ENCODE measurements around the gene XIRP2. TPM values are rescaled to one million over a fixed set of nuclear protein-coding genes. Genes with fewer than 3 reads are reported as not detected.

XIRP2 gene, protein sequence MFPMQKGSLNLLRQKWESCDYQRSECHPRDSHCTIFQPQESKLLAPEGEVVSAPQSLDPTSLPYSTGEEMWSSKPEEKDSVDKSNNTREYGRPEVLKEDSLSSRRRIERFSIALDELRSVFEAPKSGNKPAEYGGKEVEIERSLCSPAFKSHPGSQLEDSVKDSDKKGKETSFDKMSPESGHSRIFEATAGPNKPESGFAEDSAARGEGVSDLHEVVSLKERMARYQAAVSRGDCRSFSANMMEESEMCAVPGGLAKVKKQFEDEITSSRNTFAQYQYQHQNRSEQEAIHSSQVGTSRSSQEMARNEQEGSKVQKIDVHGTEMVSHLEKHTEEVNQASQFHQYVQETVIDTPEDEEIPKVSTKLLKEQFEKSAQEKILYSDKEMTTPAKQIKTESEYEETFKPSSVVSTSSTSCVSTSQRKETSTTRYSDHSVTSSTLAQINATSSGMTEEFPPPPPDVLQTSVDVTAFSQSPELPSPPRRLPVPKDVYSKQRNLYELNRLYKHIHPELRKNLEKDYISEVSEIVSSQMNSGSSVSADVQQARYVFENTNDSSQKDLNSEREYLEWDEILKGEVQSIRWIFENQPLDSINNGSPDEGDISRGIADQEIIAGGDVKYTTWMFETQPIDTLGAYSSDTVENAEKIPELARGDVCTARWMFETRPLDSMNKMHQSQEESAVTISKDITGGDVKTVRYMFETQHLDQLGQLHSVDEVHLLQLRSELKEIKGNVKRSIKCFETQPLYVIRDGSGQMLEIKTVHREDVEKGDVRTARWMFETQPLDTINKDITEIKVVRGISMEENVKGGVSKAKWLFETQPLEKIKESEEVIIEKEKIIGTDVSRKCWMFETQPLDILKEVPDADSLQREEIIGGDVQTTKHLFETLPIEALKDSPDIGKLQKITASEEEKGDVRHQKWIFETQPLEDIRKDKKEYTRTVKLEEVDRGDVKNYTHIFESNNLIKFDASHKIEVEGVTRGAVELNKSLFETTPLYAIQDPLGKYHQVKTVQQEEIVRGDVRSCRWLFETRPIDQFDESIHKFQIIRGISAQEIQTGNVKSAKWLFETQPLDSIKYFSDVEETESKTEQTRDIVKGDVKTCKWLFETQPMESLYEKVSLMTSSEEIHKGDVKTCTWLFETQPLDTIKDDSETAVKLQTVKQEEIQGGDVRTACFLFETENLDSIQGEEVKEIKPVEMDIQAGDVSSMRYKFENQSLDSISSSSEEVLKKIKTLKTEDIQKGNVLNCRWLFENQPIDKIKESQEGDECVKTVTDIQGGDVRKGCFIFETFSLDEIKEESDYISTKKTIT (N-terminal part only)
- 7.5 TPM for total RNA-seq

DNA sequence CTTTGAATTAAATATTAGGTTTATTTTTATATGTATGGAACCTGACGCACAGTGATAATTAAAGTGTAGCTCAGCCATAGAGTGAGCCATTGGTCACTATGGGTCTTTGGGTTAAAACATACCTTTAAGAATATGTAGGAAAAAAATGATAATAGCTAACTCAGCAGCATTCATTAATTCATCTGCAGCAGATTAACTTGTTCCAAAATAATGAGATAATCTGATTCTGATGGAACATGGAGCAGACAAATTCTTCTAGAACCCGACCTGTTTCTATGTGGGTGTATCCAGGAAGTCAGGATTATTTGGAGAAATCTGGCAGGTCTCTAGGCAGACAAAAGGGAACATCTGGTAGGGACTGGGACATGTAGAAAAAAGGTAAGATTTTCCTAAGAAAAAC is at the start of gene XIRP2:
XIRP2 (plus strand) TSS at position 301 of the 400 bp plus-strand sequence. CDS start 15,003 bp downstream, outside the sequence.

DNA sequence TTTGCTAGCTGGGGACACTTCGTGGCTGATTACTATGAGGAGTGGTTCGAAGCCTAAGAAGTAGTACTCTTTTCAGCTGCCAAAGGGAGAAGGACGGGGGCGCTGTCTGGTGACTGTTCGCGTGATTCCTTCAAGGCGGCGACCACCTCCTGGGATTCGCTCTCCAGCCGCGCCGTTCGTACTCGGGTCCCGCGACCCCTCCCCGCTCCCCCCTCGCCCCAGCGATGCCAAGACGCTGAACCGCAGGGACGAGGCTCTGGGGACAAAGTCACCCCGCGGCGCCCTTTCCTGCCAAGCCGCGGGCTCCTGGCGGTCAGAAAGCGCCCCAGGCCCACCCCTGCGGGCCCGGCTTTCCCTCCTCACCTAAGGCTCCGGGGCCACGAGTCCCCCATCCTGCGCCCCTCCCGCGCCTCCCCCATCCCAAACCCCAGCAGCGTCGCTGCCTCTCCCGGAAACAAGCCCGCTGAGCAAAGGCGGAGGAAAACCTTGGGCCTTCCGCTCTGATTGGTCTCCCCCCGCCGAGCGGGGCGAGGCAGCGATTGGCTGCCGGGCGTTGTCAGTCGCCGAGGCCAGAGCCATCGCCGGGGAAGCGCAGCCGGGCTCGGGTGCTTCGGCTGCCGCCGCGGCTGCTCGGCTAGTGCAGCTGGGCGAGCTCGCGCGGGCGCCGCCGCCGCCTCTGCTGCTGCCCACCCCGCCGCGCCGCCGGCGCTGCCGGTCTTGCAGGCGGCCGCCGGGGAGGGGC is 404.3 kb downstream of the XIRP2 start, which contains the start of gene B3GALT1:
B3GALT1 (plus strand) TSS at position 572 of the 742 bp plus-strand sequence.

